ENCODE measurements around the gene FBF1.

The FBF1 gene

GRCh38 chr17:75922963-75923874 is 17.6 kb downstream of the FBF1 start:
- TF ChIP-seq REST (IDR thresholded peaks at IDR 0.05; ENCODE audit: insufficient read depth in 1 of 2, low read depth in 2 of 2, low read length in 2 of 2) (no peak), FOXP2 (optimal IDR thresholded peaks at IDR 0.05; ENCODE audit: borderline replicate concordance, extremely low read depth, extremely low read length, insufficient read depth) (no peak), POLR2AphosphoS5 (IDR thresholded peaks at IDR 0.05; ENCODE audit: low read depth, low read length) (no peak), TAF1 (IDR thresholded peaks at IDR 0.05; ENCODE audit: borderline replicate concordance, insufficient read depth, low read length) (no peak), SIN3A (IDR thresholded peaks at IDR 0.05; ENCODE audit: borderline replicate concordance, insufficient read depth, low read length) (no peak)

GRCh38 chr17:75922173-75922961 is 18.5 kb downstream of the FBF1 start:
- TF ChIP-seq TAF1 (IDR thresholded peaks at IDR 0.05; ENCODE audit: borderline replicate concordance, insufficient read depth, low read length) (no peak), SIN3A (IDR thresholded peaks at IDR 0.05; ENCODE audit: borderline replicate concordance, insufficient read depth, low read length) (no peak), POLR2AphosphoS5 (IDR thresholded peaks at IDR 0.05; ENCODE audit: low read depth, low read length) (no peak), FOXP2 (optimal IDR thresholded peaks at IDR 0.05; ENCODE audit: borderline replicate concordance, extremely low read depth, extremely low read length, insufficient read depth) (no peak), REST (IDR thresholded peaks at IDR 0.05; ENCODE audit: insufficient read depth in 1 of 2, low read depth in 2 of 2, low read length in 2 of 2) (no peak)

- TF ChIP-seq REST (IDR thresholded peaks at IDR 0.05; ENCODE audit: insufficient read depth in 1 of 2, low read depth in 2 of 2, low read length in 2 of 2) (no peak), TAF1 (IDR thresholded peaks at IDR 0.05; ENCODE audit: borderline replicate concordance, insufficient read depth, low read length) (no peak), FOXP2 (optimal IDR thresholded peaks at IDR 0.05; ENCODE audit: borderline replicate concordance, extremely low read depth, extremely low read length, insufficient read depth) (no peak)
These were observed 19.2 kb downstream of the FBF1 start for GRCh38 chr17:75921596-75921995.

- TF ChIP-seq POLR2AphosphoS5 (IDR thresholded peaks at IDR 0.05; ENCODE audit: low read depth, low read length) (no peak), FOXP2 (optimal IDR thresholded peaks at IDR 0.05; ENCODE audit: borderline replicate concordance, extremely low read depth, extremely low read length, insufficient read depth) (no peak)
These were observed 20.7 kb downstream of the FBF1 start for GRCh38 chr17:75920045-75920560.

- TF ChIP-seq SIN3A (IDR thresholded peaks at IDR 0.05; ENCODE audit: borderline replicate concordance, insufficient read depth, low read length) = no peak
- no peak for TF ChIP-seq POLR2AphosphoS5 (IDR thresholded peaks at IDR 0.05; ENCODE audit: low read depth, low read length)
- TF ChIP-seq FOXP2 (optimal IDR thresholded peaks at IDR 0.05; ENCODE audit: borderline replicate concordance, extremely low read depth, extremely low read length, insufficient read depth) = no peak
- TF ChIP-seq REST (IDR thresholded peaks at IDR 0.05; ENCODE audit: insufficient read depth in 1 of 2, low read depth in 2 of 2, low read length in 2 of 2) = no peak
These were observed 21.2 kb downstream of the FBF1 start for GRCh38 chr17:75919611-75920010.

All from PFSK-1 (cell line).